Right lobe of liver (tissue), 6 donors: ENCODE measurements around the gene OR10J5. TPM values are rescaled to one million over a fixed set of nuclear protein-coding genes. Genes with fewer than 3 reads are reported as not detected.
"Not testable (repeated sequence)": the region's sequence is repeated elsewhere in the genome, so short reads cannot be mapped to it uniquely, and the experiment has no call there.

Experiments used
- ATAC-seq, 4 donors: fragments of 200-7000 bp; cut with Tn5 transposase; one replicate each; pipeline ENCODE4 v1.9.1; 2020; ENCODE audit warnings: mild to moderate bottlenecking in 4 of 4, moderate library complexity in 4 of 4
- DNase-seq, 3 donors: peaks; one replicate each; pipeline ENCODE4 v3.0.0-alpha.2; 2020
- H3K27ac ChIP-seq, 3 donors: fragments of 200-600 bp; one replicate each; pipeline ENCODE4 v1.8.0; 2022
- H3K27me3 ChIP-seq, 2 donors: fragments of 200-600 bp; one replicate each; pipeline ENCODE4 v1.8.0; 2022
- H3K36me3 ChIP-seq, 4 donors: fragments of 200-600 bp; sonication (generic) in 1 of 4; one replicate each; pipeline versions ENCODE4 v1.5.1 to v1.8.0; 2017 to 2022; ENCODE audit warnings: control low read depth in 1 of 4
- H3K4me1 ChIP-seq, 4 donors: fragments of 200-600 bp; sonication (generic) in 1 of 4; one replicate each; pipeline versions ENCODE4 v1.5.1 to v1.8.0; 2017 to 2022; ENCODE audit warnings: control low read depth in 1 of 4
- H3K4me3 ChIP-seq, 3 donors: fragments of 200-600 bp; one replicate each; pipeline ENCODE4 v1.8.0; 2022
- H3K9me3 ChIP-seq, 4 donors: fragments of 200-600 bp; sonication (generic) in 1 of 4; one replicate each; pipeline versions ENCODE4 v1.5.1 to v1.8.0; 2017 to 2022; ENCODE audit warnings: control low read depth in 1 of 4
- CTCF ChIP-seq, 4 donors: fragments of 200-600 bp in 3 of 4; fragments of 450-650 bp in 1 of 4; IDR thresholded peaks; one replicate each; pipeline versions ENCODE4 v1.5.1 to v1.8.0; 2016 to 2022; ENCODE audit warnings: antibody characterized with exemption in 4 of 4, mild to moderate bottlenecking in 2 of 4
- POLR2A ChIP-seq: fragments of 450-650 bp; IDR thresholded peaks from one replicate; pipeline ENCODE4 v1.6.1; 2017; ENCODE audit warnings: antibody characterized with exemption, mild to moderate bottlenecking
- WGBS: methylation state at CpG from one replicate; pipeline ENCODE4 v1.1.6; 2018; ENCODE audit warnings: low coverage, low lambda C conversion rate; ENCODE audit not compliant: insufficient coverage; ENCODE audit errors: missing lambda C conversion rate; 5-methylcytosine and 5-hydroxymethylcytosine counted together
- intact Hi-C, 2 donors: fragments of 100-400 bp; cut with DNase I; formaldehyde crosslinking; loops; one replicate each; pipeline versions ENCODE4 v1.11.2 to v1.14.1; 2022
- total RNA-seq, 6 experiments: library from RNA; depleted of rRNA in 2 of 6; stranded (reverse); fragments of >200 nt in 2 of 6; fragmentation: NEBNext Ultra II Directional in 3 of 6; extraction: Animal tissue kit (Norgen Biotek cat#: 25700) in 3 of 6; gene quantifications; one replicate each; pipeline versions ENCODE4 v1.1.0 to v1.2.4, GENCODE V29; 2016 to 2023
- donor health status: DM: no; HTN: yes; CAD: no.
- donor health status: DM: no; HTN: no; CAD: no.
- donor health status: DM: no; HTN: no; CAD: no.
- donor health status: DM: no; HTN: yes; CAD: no.
- donor health status: DM: no; HTN: yes; CAD: no.

Gene OR10J5
- total RNA-seq, 6 experiments from 2014 or later = 0.31 to 0.66 TPM; not detected in 4

- Histone ChIP-seq H3K9me3 (no peaks in the 10 kb centered on the region), H3K4me3 (peak overlapping the region in 2 of 3 donors; percentile 26 to 32), H3K36me3 (no peaks in the 10 kb centered on the region), H3K27me3 (no peaks in the 10 kb centered on the region), H3K27ac (peak overlapping the region; percentile 71 to 95 (median 84)), H3K4me1 (peaks cover 0 to 28% (median 12%) of the 10 kb centered on the region in 4 donors)
- DNase-seq = peak; percentile 65 to 92 (median 84)
- intact Hi-C loops = loop anchor here in 1 of 2 donors (5.0 kb wide), 1 partner anchor 220 kb away; no protein-coding TSS in a partner anchor
- ATAC-seq = peak; percentile 83 to 94 (median 90)
- TF ChIP-seq CTCF (IDR thresholded peaks at IDR 0.05) = no peak
- peak; percentile 62 for TF ChIP-seq POLR2A
- WGBS = 15% methylated on average over 2 of the region's 3 CpGs
Measured at GRCh38 chr1:159556931-159557369, 21.1 kb upstream of the OR10J5 start.

- intact Hi-C loops = loop anchor here in 1 of 2 donors (5.0 kb wide), 1 partner anchor 223 kb away; no protein-coding TSS in a partner anchor
- 80% methylated on average over 1 of the region's 1 CpG for WGBS
- Histone ChIP-seq H3K4me3 (no peak overlapping the region), H3K27ac (no peak overlapping the region), H3K27me3 (no peaks in the 10 kb centered on the region), H3K9me3 (no peaks in the 10 kb centered on the region), H3K36me3 (no peaks in the 10 kb centered on the region), H3K4me1 (peaks cover 0 to 10% (median 3%) of the 10 kb centered on the region in 4 donors)
- ATAC-seq (no peak), DNase-seq (no peak)
- TF ChIP-seq POLR2A = no peak
- TF ChIP-seq CTCF (IDR thresholded peaks at IDR 0.05) = no peak
Measured at GRCh38 chr1:159554696-159555095, 18.9 kb upstream of the OR10J5 start.

- H3K9me3 ChIP-seq = no peaks in the 10 kb centered on the region
- H3K4me3 ChIP-seq = no peak overlapping the region
- no peak overlapping the region for H3K27ac ChIP-seq
- 61% methylated on average over 3 of the region's 3 CpGs for WGBS
- H3K36me3 ChIP-seq = no peaks in the 10 kb centered on the region
- intact Hi-C loops = no loop called here
- DNase-seq (no peak), ATAC-seq (no peak)
- no peaks in the 10 kb centered on the region for H3K27me3 ChIP-seq
- peaks cover 0 to 10% (median 2%) of the 10 kb centered on the region in 4 donors for H3K4me1 ChIP-seq
- TF ChIP-seq POLR2A (no peak), CTCF (IDR thresholded peaks at IDR 0.05) (no peak)
Measured at GRCh38 chr1:159554261-159554660, 18.5 kb upstream of the OR10J5 start.

GRCh38 chr1:159548126-159548525, 12.3 kb upstream of the OR10J5 start:
- H3K4me3 ChIP-seq = no peak overlapping the region
- H3K36me3 ChIP-seq = no peaks in the 10 kb centered on the region
- H3K27ac ChIP-seq = no peak overlapping the region
- DNase-seq (no peak), ATAC-seq (no peak)
- no peaks in the 10 kb centered on the region for H3K27me3 ChIP-seq
- H3K9me3 ChIP-seq = no peaks in the 10 kb centered on the region
- intact Hi-C loops = no loop called here
- no peaks in the 10 kb centered on the region for H3K4me1 ChIP-seq
- WGBS = 79% methylated on average over 2 of the region's 2 CpGs
- TF ChIP-seq CTCF (IDR thresholded peaks at IDR 0.05) = no peak
- no peak for TF ChIP-seq POLR2A

GRCh38 chr1:159532922-159533321, 2.9 kb downstream of the OR10J5 start:
- DNase-seq = no peak
- no peaks in the 10 kb centered on the region for H3K27me3 ChIP-seq
- intact Hi-C loops = no loop called here

GRCh38 chr1:159524792-159525191, 11.0 kb downstream of the OR10J5 start:
- H3K4me3 ChIP-seq, H3K27me3 ChIP-seq, ATAC-seq, H3K4me1 ChIP-seq, intact Hi-C loops, H3K9me3 ChIP-seq, H3K36me3 ChIP-seq, DNase-seq, H3K27ac ChIP-seq: not testable (repeated sequence)
- 44% methylated on average over 1 of the region's 2 CpGs for WGBS

More at GRCh38 chr1:159532922-159533321, 2.9 kb downstream of the OR10J5 start:
- H3K9me3 ChIP-seq = no peaks in the 10 kb centered on the region
- TF ChIP-seq POLR2A (no peak), CTCF (IDR thresholded peaks at IDR 0.05) (no peak)
- no peak overlapping the region for H3K4me3 ChIP-seq
- no peaks in the 10 kb centered on the region for H3K36me3 ChIP-seq
- H3K27ac ChIP-seq = no peak overlapping the region
- ATAC-seq = no peak
- H3K4me1 ChIP-seq = no peaks in the 10 kb centered on the region
